ENCODE measurements around the gene NTM.

The NTM gene

DNA sequence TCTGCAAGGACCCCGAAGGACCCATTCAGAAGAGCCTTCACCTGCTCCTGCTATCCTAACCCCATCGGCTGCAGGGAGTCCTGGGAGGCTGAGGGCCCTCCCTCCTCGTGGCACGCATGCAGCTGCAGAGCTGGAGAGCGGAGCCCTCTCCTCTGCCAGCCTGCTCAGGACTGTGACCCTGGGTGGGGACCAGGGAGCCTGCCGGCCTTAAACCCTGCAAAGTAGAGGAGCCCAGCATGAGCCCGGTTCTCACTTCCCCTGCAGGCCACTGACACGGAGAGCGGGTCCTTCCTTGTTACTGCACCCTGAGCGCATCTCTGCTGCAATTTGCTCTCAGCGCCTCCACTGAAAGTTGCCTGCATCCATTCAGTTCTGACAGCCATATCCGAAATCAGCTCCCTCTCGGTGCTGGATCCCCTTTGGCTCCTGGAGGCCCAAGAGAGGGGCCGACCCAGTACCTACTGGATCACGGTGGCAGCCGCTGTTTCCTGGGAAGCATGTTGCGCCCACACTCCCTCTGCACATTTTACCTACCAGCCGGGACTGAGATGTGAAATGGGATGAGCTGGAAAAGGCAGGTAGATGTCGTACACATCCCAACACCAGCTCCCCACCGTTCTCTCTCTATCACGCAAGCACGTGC is 312.1 kb downstream of the NTM start:
- CTCF ChIA-PET = interaction anchor here (0.6 to 2.6 kb wide), 5 partner anchors 8 to 618 kb away, joined by 3 to 7 read pairs (median 3); no protein-coding TSS in a partner anchor
- POLR2A ChIA-PET = interaction anchor here (0.7 kb wide), 1 partner anchor 127 kb away, joined by 3 read pairs; no protein-coding TSS in a partner anchor
- DNase-seq (ENCODE audit: extremely low spot score) = no peak
- TF ChIP-seq ELF4 (IDR thresholded peaks at IDR 0.05) (no peak), FOXM1 (IDR thresholded peaks at IDR 0.05; ENCODE audit: borderline replicate concordance) (no peak), SUZ12 (IDR thresholded peaks at IDR 0.05) (no peak), ZNF384 (IDR thresholded peaks at IDR 0.05) (no peak), HDGF (IDR thresholded peaks at IDR 0.05; ENCODE audit: borderline replicate concordance) (no peak), FOXA1 (IDR thresholded peaks at IDR 0.05) (no peak)

DNA sequence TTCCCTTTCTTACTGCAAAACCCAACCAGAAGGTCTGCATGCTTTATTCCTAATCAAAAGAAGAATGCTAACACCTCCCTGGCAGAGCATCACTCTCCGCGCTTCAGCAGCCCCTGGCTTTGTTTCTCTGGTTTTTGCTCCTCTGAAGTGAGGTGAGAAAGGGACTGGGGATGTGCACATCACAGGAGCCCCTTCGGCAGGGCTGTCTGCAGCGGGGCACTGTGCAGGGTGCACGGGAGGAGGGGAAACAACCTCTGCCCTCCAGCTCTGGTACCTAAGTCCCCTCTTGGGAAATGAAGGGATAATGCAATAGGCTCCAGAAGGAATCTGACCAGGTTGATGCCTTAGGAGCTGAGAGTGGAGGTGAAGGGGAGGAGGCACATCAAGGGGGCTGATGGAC is 312.7 kb downstream of the NTM start:
- ChIA-PET POLR2A (interaction anchor here (0.7 kb wide), 1 partner anchor 126 kb away, joined by 3 read pairs; no protein-coding TSS in a partner anchor), CTCF (interaction anchor here (0.6 to 2.6 kb wide), 3 partner anchors 9 to 595 kb away, joined by 3 to 7 read pairs (median 5); no protein-coding TSS in a partner anchor)
- no peak for TF ChIP-seq TARDBP (IDR thresholded peaks at IDR 0.05)
- no peak for TF ChIP-seq NFRKB (IDR thresholded peaks at IDR 0.05)
- no peak for TF ChIP-seq FOXA1 (IDR thresholded peaks at IDR 0.05)
- no peak for TF ChIP-seq SP1 (IDR thresholded peaks at IDR 0.05)
- TF ChIP-seq ELF4 (IDR thresholded peaks at IDR 0.05) = no peak
- no peak for TF ChIP-seq FOXM1 (IDR thresholded peaks at IDR 0.05; ENCODE audit: borderline replicate concordance)
- no peak for DNase-seq (ENCODE audit: extremely low spot score)

DNA sequence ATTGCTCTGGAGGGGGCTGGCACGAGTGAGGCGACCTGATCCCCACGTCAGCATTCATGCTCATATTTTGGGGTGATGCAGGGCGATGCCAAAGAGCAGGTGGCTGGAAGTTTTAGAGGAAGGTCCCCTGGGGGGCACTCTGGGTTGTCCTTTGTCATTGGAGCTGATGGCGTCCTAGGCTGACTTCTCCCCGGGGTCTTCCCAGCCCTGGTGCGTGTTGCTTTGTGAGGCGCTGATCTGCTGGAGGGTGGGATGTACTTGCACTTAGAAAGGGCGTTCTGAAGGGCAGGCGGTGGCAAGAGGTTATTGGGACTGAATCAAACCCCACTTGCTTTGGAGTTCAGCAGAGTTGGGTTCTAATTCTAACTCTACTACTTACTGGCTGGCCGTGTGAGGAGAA is 313.3 kb downstream of the NTM start:
- POLR2A ChIA-PET = no interaction called here
- TF ChIP-seq NFRKB (IDR thresholded peaks at IDR 0.05) (no peak), LEF1 (IDR thresholded peaks at IDR 0.05; ENCODE audit: borderline replicate concordance) (no peak), ELF4 (IDR thresholded peaks at IDR 0.05) (no peak)
- no peak for DNase-seq (ENCODE audit: extremely low spot score)
- CTCF ChIA-PET = interaction anchor here (2.6 kb wide), 1 partner anchor 9 kb away, joined by 7 read pairs; no protein-coding TSS in a partner anchor

DNA sequence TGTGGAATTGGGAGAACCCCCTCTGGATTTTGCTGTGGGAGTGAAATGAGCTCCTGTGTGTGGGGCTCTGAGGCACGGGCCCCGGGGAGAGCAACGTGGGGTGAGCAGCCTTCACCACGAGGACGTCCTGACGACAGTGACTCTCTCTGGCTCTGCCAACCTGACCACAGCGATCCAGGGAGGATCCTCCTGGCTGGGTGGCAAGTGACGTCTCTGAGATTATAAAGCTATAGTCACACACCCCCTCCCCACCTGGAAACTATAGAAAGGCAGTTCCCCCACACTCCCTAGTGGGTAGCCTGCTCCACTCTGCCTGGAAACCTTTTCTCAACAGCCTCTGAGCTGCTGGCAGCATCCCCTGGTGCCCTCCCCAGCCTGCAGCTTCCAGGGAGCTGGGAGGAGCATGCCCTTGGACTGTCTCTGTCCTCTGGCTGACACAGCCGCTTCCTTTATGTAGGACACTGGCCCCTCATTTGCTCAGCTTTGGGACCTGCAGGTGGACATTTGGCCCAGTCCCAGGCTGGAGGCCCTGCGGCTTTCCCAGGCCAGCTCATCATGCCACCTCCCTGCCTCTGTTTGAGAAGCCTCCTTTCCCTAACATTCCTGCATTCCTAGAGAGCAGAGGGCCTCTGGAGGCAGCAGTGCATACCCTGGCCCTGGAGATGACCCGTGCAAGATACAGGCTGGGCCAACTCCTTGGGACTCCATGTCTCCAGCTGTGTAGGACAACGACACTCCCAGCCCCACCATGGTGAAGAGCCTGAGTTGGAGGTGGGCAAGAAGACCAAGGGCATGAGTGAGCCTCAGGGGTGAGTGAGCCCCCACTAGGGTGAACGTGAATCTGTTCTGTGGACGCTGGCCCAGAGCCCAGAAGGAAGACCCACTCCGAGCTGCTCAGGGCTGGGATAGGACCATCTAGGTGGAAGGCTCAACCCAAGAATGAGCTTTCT is 314.0 kb downstream of the NTM start:
- CTCF ChIA-PET = interaction anchor here (0.6 to 2.6 kb wide), 3 partner anchors 10 to 179 kb away, joined by 3 to 7 read pairs (median 3); no protein-coding TSS in a partner anchor
- TF ChIP-seq CTBP1 (IDR thresholded peaks at IDR 0.05; ENCODE audit: borderline replicate concordance) = no peak
- TF ChIP-seq FOXM1 (IDR thresholded peaks at IDR 0.05; ENCODE audit: borderline replicate concordance) = no peak
- TF ChIP-seq ZNF384 (IDR thresholded peaks at IDR 0.05) = no peak
- TF ChIP-seq FOXA1 (IDR thresholded peaks at IDR 0.05) = no peak
- TF ChIP-seq SUZ12 (IDR thresholded peaks at IDR 0.05) = no peak
- TF ChIP-seq LEF1 (IDR thresholded peaks at IDR 0.05; ENCODE audit: borderline replicate concordance) = no peak
- no peak for TF ChIP-seq L3MBTL2 (conservative IDR thresholded peaks at IDR 0.05)
- no peak for TF ChIP-seq ELF4 (IDR thresholded peaks at IDR 0.05)
- no peak for TF ChIP-seq BHLHE40 (IDR thresholded peaks at IDR 0.05; ENCODE audit: borderline replicate concordance)
- TF ChIP-seq FOXK2 (IDR thresholded peaks at IDR 0.05) = no peak
- POLR2A ChIA-PET = no interaction called here
- DNase-seq (ENCODE audit: extremely low spot score) = no peak

DNA sequence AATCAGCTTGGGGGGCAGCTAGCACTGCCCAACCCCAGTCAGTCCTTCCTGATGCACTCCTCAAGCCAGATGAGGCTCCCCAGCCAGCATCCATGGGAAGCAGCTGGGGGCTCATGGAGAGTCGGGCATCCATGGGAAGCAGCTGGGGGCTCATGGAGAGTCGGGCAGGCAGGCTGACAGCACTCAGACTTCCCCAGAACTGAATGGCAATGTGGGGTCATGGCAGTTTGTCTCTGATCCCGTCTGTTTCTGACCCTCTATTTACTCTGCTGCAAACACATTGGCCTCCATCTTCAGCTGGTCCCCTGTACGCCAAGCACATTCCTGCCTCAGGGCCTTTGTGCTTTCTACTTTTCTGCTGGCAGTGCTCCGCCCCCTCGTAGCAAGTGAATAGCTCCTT is 314.8 kb downstream of the NTM start:
- ChIA-PET CTCF (interaction anchor here (0.6 to 0.7 kb wide), 2 partner anchors 16 to 179 kb away, joined by 3 read pairs; no protein-coding TSS in a partner anchor), POLR2A (no interaction called here)
- no peak for DNase-seq (ENCODE audit: extremely low spot score)
- TF ChIP-seq HDGF (IDR thresholded peaks at IDR 0.05; ENCODE audit: borderline replicate concordance) (no peak), L3MBTL2 (conservative IDR thresholded peaks at IDR 0.05) (no peak), FOXM1 (IDR thresholded peaks at IDR 0.05; ENCODE audit: borderline replicate concordance) (no peak), BHLHE40 (IDR thresholded peaks at IDR 0.05; ENCODE audit: borderline replicate concordance) (no peak), CTBP1 (IDR thresholded peaks at IDR 0.05; ENCODE audit: borderline replicate concordance) (no peak), ZNF384 (IDR thresholded peaks at IDR 0.05) (no peak), LEF1 (IDR thresholded peaks at IDR 0.05; ENCODE audit: borderline replicate concordance) (no peak), FOXK2 (IDR thresholded peaks at IDR 0.05) (no peak), SUZ12 (IDR thresholded peaks at IDR 0.05) (no peak), ELF4 (IDR thresholded peaks at IDR 0.05) (no peak)

DNA sequence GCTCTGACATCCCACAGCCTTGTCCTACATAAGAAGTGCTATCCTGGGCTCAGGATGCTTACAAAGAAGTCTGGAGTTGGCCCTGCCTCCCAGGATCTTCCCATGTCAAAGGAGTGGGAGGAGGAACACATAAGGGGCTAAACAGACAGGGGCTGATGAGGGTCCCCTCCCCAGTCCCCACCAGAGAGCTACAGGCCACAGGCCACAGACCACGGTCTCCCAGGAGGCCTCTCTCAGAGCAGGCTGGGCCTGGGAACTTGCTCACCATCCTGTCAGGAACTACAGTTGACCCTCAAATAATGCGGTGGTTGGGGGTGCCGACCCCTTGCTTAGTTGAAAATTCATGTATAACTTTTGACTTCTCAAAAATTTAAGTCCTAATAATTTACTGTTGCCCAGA is 315.5 kb downstream of the NTM start:
- POLR2A ChIA-PET = interaction anchor here (1.4 kb wide), 1 partner anchor 769 kb away, joined by 3 read pairs; the partner anchor contains the start of gene SNX19
- TF ChIP-seq NFRKB (IDR thresholded peaks at IDR 0.05) = no peak
- no peak for TF ChIP-seq BHLHE40 (IDR thresholded peaks at IDR 0.05; ENCODE audit: borderline replicate concordance)
- TF ChIP-seq ELF4 (IDR thresholded peaks at IDR 0.05) = no peak
- CTCF ChIA-PET = interaction anchor here (0.6 kb wide), 1 partner anchor 9 kb away, joined by 4 read pairs; no protein-coding TSS in a partner anchor

DNA sequence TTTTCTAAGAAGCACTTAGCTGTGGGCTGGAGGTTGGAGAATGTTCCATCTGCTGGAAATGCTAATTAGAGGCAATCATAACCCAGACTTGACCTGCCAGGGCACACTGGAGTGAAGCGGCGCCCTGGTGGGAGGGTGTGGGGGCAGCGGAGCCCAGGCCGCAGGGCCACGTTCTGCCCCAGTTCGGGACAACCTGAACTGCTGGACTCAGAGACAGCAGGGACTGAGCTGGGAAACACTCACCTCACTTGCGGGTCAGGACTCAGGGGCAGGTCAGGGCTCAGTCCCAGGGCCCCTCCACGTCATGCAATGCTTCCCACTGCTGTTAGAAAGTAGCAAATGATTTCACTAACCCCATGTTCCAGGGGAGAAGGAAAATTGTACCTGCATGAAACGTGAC is 316.4 kb downstream of the NTM start:
- ChIA-PET CTCF (interaction anchor here (0.6 kb wide), 1 partner anchor 8 kb away, joined by 4 read pairs; no protein-coding TSS in a partner anchor), POLR2A (interaction anchor here (1.4 kb wide), 1 partner anchor 770 kb away, joined by 3 read pairs; the partner anchor contains the start of gene SNX19)
- DNase-seq (ENCODE audit: extremely low spot score) = no peak
- TF ChIP-seq L3MBTL2 (conservative IDR thresholded peaks at IDR 0.05) = no peak
- TF ChIP-seq ZNF384 (IDR thresholded peaks at IDR 0.05) = no peak
- no peak for TF ChIP-seq FOXA1 (IDR thresholded peaks at IDR 0.05)
- no peak for TF ChIP-seq NFRKB (IDR thresholded peaks at IDR 0.05)

More for the DNA sequence above, 315.5 kb downstream of the NTM start:
- no peak for DNase-seq (ENCODE audit: extremely low spot score)
